Neural progenitor cell (in vitro differentiated cells): ENCODE measurements around the gene EPHB1. TPM values are rescaled to one million over a fixed set of nuclear protein-coding genes. Genes with fewer than 3 reads are reported as not detected.

Experiments
- DNase-seq: peaks from one replicate; pipeline ENCODE4 v3.0.0-alpha.2; 2016; ENCODE audit warnings: low spot score
- H2AFZ ChIP-seq: fragments of 200-600 bp; sonication (generic); replicated peaks from 2 replicates; pipeline ENCODE4 v1.6.1; 2016; ENCODE audit warnings: antibody characterized with exemption
- H3F3A ChIP-seq: fragments of 200-600 bp; sonication (generic); 2 replicates; pipeline ENCODE4 v1.6.1; 2016; ENCODE audit warnings: antibody characterized with exemption, low read depth
- H3K27ac ChIP-seq: fragments of 200-600 bp; sonication (generic); 2 replicates; pipeline ENCODE4 v1.5.1; 2016; ENCODE audit warnings: mild to moderate bottlenecking
- H3K27me3 ChIP-seq: fragments of 200-600 bp; sonication (generic); 2 replicates; pipeline ENCODE4 v1.6.1; 2016; ENCODE audit warnings: mild to moderate bottlenecking, moderate library complexity
- H3K36me3 ChIP-seq: fragments of 200-600 bp; sonication (generic); 2 replicates; pipeline ENCODE4 v1.5.1; 2016
- H3K4me1 ChIP-seq: fragments of 200-600 bp; sonication (generic); 2 replicates; pipeline ENCODE4 v1.6.1; 2016; ENCODE audit warnings: mixed run types
- H3K4me2 ChIP-seq: fragments of 200-600 bp; sonication (generic); 2 replicates; pipeline ENCODE4 v1.6.1; 2016
- H3K4me3 ChIP-seq: fragments of 200-600 bp; sonication (generic); 2 replicates; pipeline ENCODE4 v1.5.1; 2016
- H3K79me2 ChIP-seq: fragments of 200-600 bp; sonication (generic); 2 replicates; pipeline ENCODE4 v1.6.1; 2016; ENCODE audit warnings: low read depth
- H3K9ac ChIP-seq: fragments of 200-600 bp; sonication (generic); 2 replicates; pipeline ENCODE4 v1.6.1; 2016
- H3K9me3 ChIP-seq: fragments of 200-600 bp; sonication (generic); 2 replicates; pipeline ENCODE4 v1.5.1; 2016; ENCODE audit warnings: low read depth
- H4K20me1 ChIP-seq: fragments of 200-600 bp; sonication (generic); 2 replicates; pipeline ENCODE4 v1.6.1; 2016; ENCODE audit warnings: low read depth
- H3K27ac Mint-ChIP-seq: 3 replicates; pipeline ENCODE4 v1.8.0; 2021; ENCODE audit warnings: mixed read lengths
- H3K27me3 Mint-ChIP-seq: 2 replicates; pipeline ENCODE4 v1.8.0; 2022; ENCODE audit warnings: low read depth, mild to moderate bottlenecking, inconsistent platforms, moderate library complexity, mixed read lengths; ENCODE audit not compliant: insufficient read depth
- H3K36me3 Mint-ChIP-seq: 3 replicates; pipeline ENCODE4 v1.8.0; 2021; ENCODE audit warnings: mixed read lengths
- H3K4me1 Mint-ChIP-seq: 3 replicates; pipeline ENCODE4 v1.8.0; 2021; ENCODE audit warnings: mixed read lengths
- H3K4me3 Mint-ChIP-seq: 3 replicates; pipeline ENCODE4 v1.8.0; 2021; ENCODE audit warnings: mild to moderate bottlenecking, moderate library complexity, mixed read lengths
- H3K9me3 Mint-ChIP-seq: 3 replicates; pipeline ENCODE4 v1.8.0; 2020; ENCODE audit warnings: mixed read lengths
- CTCF ChIP-seq: fragments of 200-600 bp; sonication (generic); IDR thresholded peaks from 2 replicates; pipeline ENCODE4 v1.5.1; 2017; ENCODE audit warnings: antibody characterized with exemption, mild to moderate bottlenecking
- EZH2 ChIP-seq: fragments of 200-600 bp; sonication (generic); IDR thresholded peaks from 2 replicates; pipeline ENCODE4 v1.6.1; 2017; ENCODE audit warnings: antibody characterized with exemption, mild to moderate bottlenecking, moderate library complexity
- EZH2phosphoT487 ChIP-seq: fragments of 200-600 bp; sonication (generic); IDR thresholded peaks from 2 replicates; pipeline ENCODE4 v1.6.1; 2017; ENCODE audit warnings: antibody characterized with exemption
- total RNA-seq: library from RNA; depleted of rRNA; stranded (reverse); fragments of >200 nt; gene quantifications from 2 replicates; pipeline ENCODE4 v1.2.3, GENCODE V29; 2015; ENCODE audit warnings: low replicate concordance

Gene EPHB1
- total RNA-seq, 1 donor from 2014 or later = 9.1 TPM

- Histone ChIP-seq H3K4me1 (no peaks in the 10 kb centered on the region), H3K4me2 (no peak overlapping the region), H3K9ac (no peak overlapping the region), H3K79me2 (no peaks in the 10 kb centered on the region), H3K27me3 (no peaks in the 10 kb centered on the region), H3K27ac (no peak overlapping the region), H3K9me3 (no peaks in the 10 kb centered on the region), H2AFZ (no peak overlapping the region), H3K4me3 (no peak overlapping the region), H4K20me1 (no peaks in the 10 kb centered on the region), H3F3A (no peaks in the 10 kb centered on the region), H3K36me3 (no peaks in the 10 kb centered on the region)
- TF ChIP-seq EZH2phosphoT487 (no peak), EZH2 (no peak), CTCF (no peak)
- Mint-ChIP-seq H3K4me3 (no peak overlapping the region), H3K27me3 (peaks cover 8% of the 10 kb centered on the region), H3K36me3 (no peaks in the 10 kb centered on the region), H3K27ac (no peak overlapping the region), H3K9me3 (peaks cover 3% of the 10 kb centered on the region), H3K4me1 (no peaks in the 10 kb centered on the region)
- no peak for DNase-seq
These were observed 45.1 kb upstream of the EPHB1 start for GRCh38 chr3:134749802-134750553.

- Histone ChIP-seq H3K79me2 (no peaks in the 10 kb centered on the region), H3K4me2 (no peak overlapping the region), H3K4me1 (no peaks in the 10 kb centered on the region), H2AFZ (no peak overlapping the region), H3K9me3 (no peaks in the 10 kb centered on the region), H3K27ac (no peak overlapping the region), H3K27me3 (peaks cover 10% of the 10 kb centered on the region), H3K4me3 (no peak overlapping the region), H3K36me3 (no peaks in the 10 kb centered on the region), H3K9ac (no peak overlapping the region), H3F3A (no peaks in the 10 kb centered on the region), H4K20me1 (no peaks in the 10 kb centered on the region)
- peaks cover 8% of the 10 kb centered on the region for H3K27me3 Mint-ChIP-seq
- no peak for DNase-seq
- H3K4me1 Mint-ChIP-seq = no peaks in the 10 kb centered on the region
- no peak overlapping the region for H3K27ac Mint-ChIP-seq
- TF ChIP-seq EZH2 (no peak), CTCF (no peak), EZH2phosphoT487 (no peak)
- no peaks in the 10 kb centered on the region for H3K9me3 Mint-ChIP-seq
- H3K4me3 Mint-ChIP-seq = no peak overlapping the region
- no peaks in the 10 kb centered on the region for H3K36me3 Mint-ChIP-seq
These were observed 43.2 kb upstream of the EPHB1 start for GRCh38 chr3:134751831-134752230.

- H3K9me3 Mint-ChIP-seq = no peaks in the 10 kb centered on the region
- H3K27ac ChIP-seq = no peak overlapping the region
- H3K9ac ChIP-seq = no peak overlapping the region
- DNase-seq = no peak
- TF ChIP-seq EZH2 (no peak), CTCF (no peak), EZH2phosphoT487 (no peak)
- H3K4me1 ChIP-seq = no peaks in the 10 kb centered on the region
- no peak overlapping the region for H3K4me3 ChIP-seq
- no peaks in the 10 kb centered on the region for H3K9me3 ChIP-seq
- H4K20me1 ChIP-seq = no peaks in the 10 kb centered on the region
- no peaks in the 10 kb centered on the region for H3K36me3 ChIP-seq
- no peaks in the 10 kb centered on the region for H3F3A ChIP-seq
- no peaks in the 10 kb centered on the region for H3K36me3 Mint-ChIP-seq
- no peak overlapping the region for H3K27ac Mint-ChIP-seq
- H3K27me3 Mint-ChIP-seq = peaks cover 8% of the 10 kb centered on the region
- no peak overlapping the region for H3K4me2 ChIP-seq
- H3K4me1 Mint-ChIP-seq = no peaks in the 10 kb centered on the region
- H3K79me2 ChIP-seq = no peaks in the 10 kb centered on the region
- H2AFZ ChIP-seq = no peak overlapping the region
- H3K27me3 ChIP-seq = peaks cover 10% of the 10 kb centered on the region
- H3K4me3 Mint-ChIP-seq = no peak overlapping the region
These were observed 42.1 kb upstream of the EPHB1 start for GRCh38 chr3:134752761-134753461.
